Loucy (cell line): ENCODE data around the gene C1orf159.

Experiments used
- H2AFZ ChIP-seq: fragments of 200-600 bp; sonication (generic); 2 replicates; pipeline ENCODE4 v1.6.0; 2016; ENCODE audit warnings: antibody characterized with exemption, mild to moderate bottlenecking, low read length, moderate library complexity
- H3F3A ChIP-seq: fragments of 200-600 bp; 2 replicates; pipeline ENCODE4 v1.6.0; 2016; ENCODE audit warnings: antibody characterized with exemption, low read depth, mild to moderate bottlenecking
- H3K27me3 ChIP-seq: fragments of 200-600 bp; sonication (generic); 2 replicates; pipeline ENCODE4 v1.6.1; 2014; ENCODE audit warnings: low read length, mild to moderate bottlenecking; ENCODE audit not compliant: insufficient read depth, poor library complexity, severe bottlenecking
- H3K36me3 ChIP-seq: fragments of 200-600 bp; sonication (generic); 2 replicates; pipeline ENCODE4 v1.6.1; 2016; ENCODE audit warnings: low read length; ENCODE audit not compliant: insufficient read depth
- H3K4me1 ChIP-seq: fragments of 200-600 bp; sonication (generic); 2 replicates; pipeline ENCODE4 v1.5.1; 2014; ENCODE audit warnings: low read length, mild to moderate bottlenecking; ENCODE audit not compliant: insufficient read depth, poor library complexity, severe bottlenecking
- H3K4me2 ChIP-seq: fragments of 200-600 bp; sonication (generic); 2 replicates; pipeline ENCODE4 v1.6.0; 2014; ENCODE audit warnings: antibody characterized with exemption, low read length, low read depth, mild to moderate bottlenecking; ENCODE audit not compliant: poor library complexity, severe bottlenecking
- H3K4me3 ChIP-seq: fragments of 200-600 bp; sonication (generic); 2 replicates; pipeline ENCODE4 v1.5.1; 2014; ENCODE audit warnings: low read length, mild to moderate bottlenecking, mixed read lengths; ENCODE audit not compliant: poor library complexity, severe bottlenecking
- H3K79me2 ChIP-seq: fragments of 200-600 bp; sonication (generic); 2 replicates; pipeline ENCODE4 v1.6.1; 2014; ENCODE audit warnings: low read length; ENCODE audit not compliant: insufficient read depth
- H3K9ac ChIP-seq: fragments of 200-600 bp; sonication (generic); 2 replicates; pipeline ENCODE4 v1.6.0; 2014; ENCODE audit warnings: mild to moderate bottlenecking, low read depth, low read length, moderate library complexity; ENCODE audit not compliant: poor library complexity, severe bottlenecking
- H3K9me2 ChIP-seq: fragments of 200-600 bp; sonication (generic); replicated peaks from 2 replicates; pipeline ENCODE4 v1.6.1; 2016; ENCODE audit warnings: low read depth, low read length, mixed read lengths
- H3K9me3 ChIP-seq: fragments of 200-600 bp; sonication (generic); 2 replicates; pipeline ENCODE4 v1.6.1; 2014; ENCODE audit warnings: mild to moderate bottlenecking, antibody characterized with exemption, low read length, low read depth; ENCODE audit not compliant: insufficient read depth
- H4K20me1 ChIP-seq: fragments of 200-600 bp; sonication (generic); 2 replicates; pipeline ENCODE4 v1.6.0; 2014; ENCODE audit warnings: antibody characterized with exemption, low read length, mild to moderate bottlenecking; ENCODE audit not compliant: insufficient read depth, poor library complexity, severe bottlenecking
- EZH2phosphoT487 ChIP-seq: fragments of 200-600 bp; IDR thresholded peaks from 2 replicates; pipeline ENCODE4 v1.6.1; 2018; ENCODE audit warnings: antibody characterized with exemption, mild to moderate bottlenecking, moderate library complexity, borderline replicate concordance
- TF ChIP-seq, protein P1 (sequence below): fragments of 200-600 bp; sonication (generic); conservative IDR thresholded peaks from 2 replicates; pipeline ENCODE4 v1.5.1; 2014; ENCODE audit warnings: mild to moderate bottlenecking, antibody characterized with exemption, low read length

Gene C1orf159

DNA sequence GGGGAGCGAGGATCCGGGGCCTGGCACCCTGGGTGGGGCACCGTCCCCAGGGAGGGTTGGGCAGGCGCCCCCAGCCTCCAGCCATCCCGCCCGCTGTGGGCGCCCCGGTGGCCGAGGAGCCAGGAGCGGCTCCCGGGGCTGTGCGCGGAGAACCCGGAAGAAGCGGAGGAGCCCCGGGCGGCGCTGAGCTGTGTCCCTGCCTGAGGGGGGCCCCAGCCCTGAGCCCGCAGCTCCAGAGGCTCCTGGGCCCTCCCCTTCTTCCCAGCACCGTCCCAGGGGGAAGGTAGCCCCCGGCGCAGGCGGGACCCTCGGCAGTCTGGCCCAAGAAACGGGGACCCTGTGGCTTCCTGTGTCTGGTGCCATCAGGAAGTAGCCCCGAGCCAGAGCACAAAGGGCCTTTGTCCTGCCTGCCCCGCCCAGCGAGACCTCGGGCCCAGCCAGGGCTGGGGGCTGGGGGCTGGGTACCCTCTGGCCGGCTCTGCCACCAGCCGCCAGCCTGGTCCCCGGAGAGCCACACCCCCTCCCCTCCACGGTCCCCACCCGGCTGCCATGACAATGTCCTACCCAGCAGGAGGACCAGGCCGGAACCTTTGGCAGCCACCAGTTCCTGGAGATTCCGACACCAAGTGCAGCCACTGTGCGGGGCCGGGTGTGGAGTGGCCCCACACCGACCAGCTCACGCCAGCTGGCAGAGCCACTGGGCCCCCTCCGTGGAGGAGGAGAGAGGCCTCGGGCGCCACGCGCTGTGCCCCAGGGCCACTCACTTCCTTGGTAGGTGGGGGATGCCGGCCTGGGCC is 42.2 kb upstream of the C1orf159 start:
- no peaks in the 10 kb centered on the region for H4K20me1 ChIP-seq
- peak overlapping the region; percentile 67 for H2AFZ ChIP-seq
- H3K27me3 ChIP-seq, result no peaks in the 10 kb centered on the region
- no peaks in the 10 kb centered on the region for H3F3A ChIP-seq
- H3K4me1 ChIP-seq, result peaks cover 16% of the 10 kb centered on the region
- peak overlapping the region; percentile 89 for H3K4me3 ChIP-seq
- TF ChIP-seq, protein P1, sequence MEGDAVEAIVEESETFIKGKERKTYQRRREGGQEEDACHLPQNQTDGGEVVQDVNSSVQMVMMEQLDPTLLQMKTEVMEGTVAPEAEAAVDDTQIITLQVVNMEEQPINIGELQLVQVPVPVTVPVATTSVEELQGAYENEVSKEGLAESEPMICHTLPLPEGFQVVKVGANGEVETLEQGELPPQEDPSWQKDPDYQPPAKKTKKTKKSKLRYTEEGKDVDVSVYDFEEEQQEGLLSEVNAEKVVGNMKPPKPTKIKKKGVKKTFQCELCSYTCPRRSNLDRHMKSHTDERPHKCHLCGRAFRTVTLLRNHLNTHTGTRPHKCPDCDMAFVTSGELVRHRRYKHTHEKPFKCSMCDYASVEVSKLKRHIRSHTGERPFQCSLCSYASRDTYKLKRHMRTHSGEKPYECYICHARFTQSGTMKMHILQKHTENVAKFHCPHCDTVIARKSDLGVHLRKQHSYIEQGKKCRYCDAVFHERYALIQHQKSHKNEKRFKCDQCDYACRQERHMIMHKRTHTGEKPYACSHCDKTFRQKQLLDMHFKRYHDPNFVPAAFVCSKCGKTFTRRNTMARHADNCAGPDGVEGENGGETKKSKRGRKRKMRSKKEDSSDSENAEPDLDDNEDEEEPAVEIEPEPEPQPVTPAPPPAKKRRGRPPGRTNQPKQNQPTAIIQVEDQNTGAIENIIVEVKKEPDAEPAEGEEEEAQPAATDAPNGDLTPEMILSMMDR, result no peak
- no peak for TF ChIP-seq EZH2phosphoT487
- H3K9ac ChIP-seq, result peak overlapping the region; percentile 98
- no peaks in the 10 kb centered on the region; the same call in 1 of the 2 replicates for H3K9me3 ChIP-seq
- no peaks in the 10 kb centered on the region for H3K9me2 ChIP-seq
- H3K36me3 ChIP-seq, result no peaks in the 10 kb centered on the region
- H3K4me2 ChIP-seq, result peak overlapping the region; percentile 91
- no peaks in the 10 kb centered on the region for H3K79me2 ChIP-seq

DNA sequence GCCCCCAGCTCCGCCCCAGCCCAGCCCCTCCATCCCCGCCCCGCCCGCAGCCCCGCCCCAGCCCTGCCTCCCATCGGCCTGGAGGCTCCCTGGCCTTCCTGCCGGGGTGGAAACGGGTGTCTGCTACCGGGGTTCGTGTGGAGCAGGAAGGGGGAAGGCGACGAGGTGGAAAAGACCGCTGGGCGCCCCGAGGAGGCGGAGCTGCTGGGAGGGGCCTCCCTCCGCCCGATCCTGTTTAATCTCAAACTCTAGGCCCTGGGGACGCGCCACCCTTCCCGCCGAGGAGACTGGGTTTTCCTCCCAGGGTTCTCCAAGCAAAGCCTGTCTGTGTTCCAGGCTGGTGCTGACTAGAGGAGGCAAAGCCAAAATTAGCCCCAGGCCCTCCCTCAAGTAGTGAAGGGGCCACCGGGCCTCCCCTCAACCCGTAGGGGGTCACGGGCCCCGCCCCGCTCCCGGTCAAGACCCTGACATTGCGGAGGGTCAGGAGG is 41.6 kb upstream of the C1orf159 start:
- no peaks in the 10 kb centered on the region for H3K36me3 ChIP-seq
- H3K27me3 ChIP-seq, result no peaks in the 10 kb centered on the region
- no peaks in the 10 kb centered on the region for H3K79me2 ChIP-seq
- H3F3A ChIP-seq, result no peaks in the 10 kb centered on the region
- H3K9me3 ChIP-seq, result peaks cover 6% of the 10 kb centered on the region; the same call in 1 of the 2 replicates
- H3K4me1 ChIP-seq, result peaks cover 16% of the 10 kb centered on the region
- peak overlapping the region; percentile 89 for H3K4me3 ChIP-seq
- H3K4me2 ChIP-seq, result peak overlapping the region; percentile 91
- H2AFZ ChIP-seq, result peak overlapping the region; percentile 67
- H3K9me2 ChIP-seq, result no peaks in the 10 kb centered on the region
- H3K9ac ChIP-seq, result peak overlapping the region; percentile 98
- TF ChIP-seq, protein P1, result no peak
- no peak for TF ChIP-seq EZH2phosphoT487
- H4K20me1 ChIP-seq, result no peaks in the 10 kb centered on the region

DNA sequence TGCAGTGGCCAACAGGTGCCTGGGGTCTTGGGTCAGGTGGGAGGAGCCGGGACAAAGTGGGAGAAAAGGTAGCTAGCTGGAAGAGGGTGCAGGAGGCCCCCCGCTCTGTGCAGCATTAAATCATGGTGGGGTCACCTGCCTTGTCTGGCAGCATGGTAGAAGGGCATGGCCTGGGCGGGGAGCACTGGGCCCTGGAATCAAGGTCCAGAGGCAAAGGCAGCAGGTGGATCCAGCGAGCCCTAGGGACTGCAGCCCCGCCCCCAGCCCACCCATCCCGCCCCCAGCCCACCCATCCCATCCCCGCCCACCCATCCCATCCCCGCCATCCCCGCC is 41.1 kb upstream of the C1orf159 start:
- Histone ChIP-seq H3K9me2 (no peaks in the 10 kb centered on the region), H3K4me2 (no peak overlapping the region), H3K27me3 (no peaks in the 10 kb centered on the region), H2AFZ (no peak overlapping the region), H3K79me2 (no peaks in the 10 kb centered on the region), H3K9me3 (peaks cover 7% of the 10 kb centered on the region; the same call in 1 of the 2 replicates), H3K4me1 (peaks cover 16% of the 10 kb centered on the region), H3K9ac (no peak overlapping the region), H3F3A (no peaks in the 10 kb centered on the region), H3K36me3 (no peaks in the 10 kb centered on the region), H3K4me3 (no peak overlapping the region), H4K20me1 (no peaks in the 10 kb centered on the region)
- no peak for TF ChIP-seq EZH2phosphoT487
- TF ChIP-seq, protein P1, result no peak
